Transverse colon (tissue), 4 donors: ENCODE results near the gene OR2H1. TPM values are rescaled to one million over a fixed set of nuclear protein-coding genes. Genes with fewer than 3 reads are reported as not detected.
"Not testable (repeated sequence)": the region's sequence is repeated elsewhere in the genome, so short reads cannot be mapped to it uniquely, and the experiment has no call there.

Experiments used
- DNase-seq: peaks from one replicate; pipeline ENCODE4 v3.0.0-alpha.2; 2019
- H3K27ac ChIP-seq, 4 donors: fragments of 200-600 bp; sonication (generic); 2 replicates each; pipeline ENCODE4 v1.5.1; 2016 to 2018; ENCODE audit warnings: inconsistent platforms in 4 of 4
- H3K27me3 ChIP-seq: fragments of 200-600 bp; sonication (generic); 2 replicates; pipeline ENCODE4 v1.5.1; 2017; ENCODE audit warnings: inconsistent platforms
- H3K36me3 ChIP-seq, 4 donors: fragments of 200-600 bp; sonication (generic); 2 replicates each; pipeline ENCODE4 v1.5.1; 2017 to 2019; ENCODE audit warnings: inconsistent platforms in 4 of 4
- H3K4me1 ChIP-seq, 4 donors: fragments of 200-600 bp; sonication (generic); 2 replicates each; pipeline ENCODE4 v1.5.1; 2017 to 2020; ENCODE audit warnings: inconsistent platforms in 4 of 4
- H3K4me3 ChIP-seq, 4 donors: fragments of 200-600 bp; sonication (generic); 1 replicate in 1 of 4; 2 replicates in 3 of 4; pipeline versions ENCODE4 v1.5.1 to v1.6.1; 2017 to 2019; ENCODE audit warnings: inconsistent platforms in 4 of 4
- H3K9me3 ChIP-seq, 2 donors: fragments of 200-600 bp; sonication (generic); 2 replicates each; pipeline ENCODE4 v1.5.1; 2017 to 2019; ENCODE audit warnings: inconsistent platforms in 2 of 2
- CTCF ChIP-seq, 5 experiments: fragments of 200-600 bp in 3 of 5; fragments of 450-650 bp in 2 of 5; sonication (generic) in 3 of 5; IDR thresholded peaks; 1 replicate in 2 of 5; 2 replicates in 3 of 5; pipeline ENCODE4 v1.5.1; 2016 to 2017; ENCODE audit warnings: antibody characterized with exemption in 5 of 5, inconsistent platforms in 3 of 5, mild to moderate bottlenecking in 2 of 5, moderate library complexity in 1 of 5
- EP300 ChIP-seq: sonication (generic); formaldehyde crosslinking; IDR thresholded peaks from one replicate; pipeline ENCODE4 v1.6.1; 2017; ENCODE audit warnings: antibody characterized with exemption, low read depth
- POLR2A ChIP-seq: fragments of 450-650 bp; IDR thresholded peaks from one replicate; pipeline ENCODE4 v1.6.1; 2016; ENCODE audit warnings: antibody characterized with exemption, mild to moderate bottlenecking, moderate library complexity
- POLR2AphosphoS5 ChIP-seq, 3 donors: sonication (generic); formaldehyde crosslinking; IDR thresholded peaks; one replicate each; pipeline ENCODE4 v1.6.1; 2016; ENCODE audit warnings: antibody characterized with exemption in 3 of 3
- WGBS, 2 donors: methylation state at CpG; one replicate each; pipeline ENCODE4 v1.1.5; 2018; ENCODE audit warnings: low coverage in 1 of 2; 5-methylcytosine and 5-hydroxymethylcytosine counted together
- in situ Hi-C, 4 donors: fragments of 200-750 bp; cut with MboI; loops; one replicate each; pipeline versions ENCODE4 v1.15.0 to v1.15.1; 2017; ENCODE audit warnings: low sequenced_read_pairs in 3 of 4, low pct_ligation_motif_present in 1 of 4, low pct_unique_long_range_greater_than_20kb in 1 of 4
- intact Hi-C: fragments of 100-400 bp; cut with DNase I; formaldehyde crosslinking; loops from one replicate; pipeline ENCODE4 v1.15.1; 2023; ENCODE audit warnings: low total_unique reads
- total RNA-seq, 4 donors: library from RNA; depleted of rRNA; stranded (reverse); fragments of >200 nt; gene quantifications; one replicate each; pipeline ENCODE4 v1.1.0, GENCODE V29; 2016

OR2H1 gene
- total RNA-seq, 4 donors from 2014 or later = not detected

GRCh38 chr6:29424575-29424974 lies 32.4 kb upstream of the OR2H1 start:
- WGBS, 2 donors = 26 to 36% methylated on average over 2 of the region's 2 CpGs

GRCh38 chr6:29425075-29425474 lies 31.9 kb upstream of the OR2H1 start:
- in situ Hi-C loops (no loop called here), intact Hi-C loops (no loop called here)
- Histone ChIP-seq H3K27ac (no peak overlapping the region), H3K9me3 (peaks cover 0 to 6% of the 10 kb centered on the region in 2 donors), H3K4me3 (no peak overlapping the region), H3K4me1 (no peaks in the 10 kb centered on the region), H3K36me3 (no peaks in the 10 kb centered on the region), H3K27me3 (no peaks in the 10 kb centered on the region)
- TF ChIP-seq POLR2AphosphoS5 (IDR thresholded peaks at IDR 0.05) (no peak), CTCF (IDR thresholded peaks at IDR 0.05) (no peak), EP300 (no peak), POLR2A (no peak)
- 38 to 55% methylated on average over 1 of the region's 1 CpG for WGBS, 2 donors
- no peak for DNase-seq

More at GRCh38 chr6:29424575-29424974, 32.4 kb upstream of the OR2H1 start:
- TF ChIP-seq POLR2AphosphoS5 (IDR thresholded peaks at IDR 0.05) = no peak
- TF ChIP-seq EP300 = no peak
- TF ChIP-seq POLR2A = no peak
- TF ChIP-seq CTCF (IDR thresholded peaks at IDR 0.05) = no peak
- H3K4me3 ChIP-seq = no peak overlapping the region
- in situ Hi-C loops = no loop called here
- peaks cover 0 to 6% of the 10 kb centered on the region in 2 donors for H3K9me3 ChIP-seq
- no peaks in the 10 kb centered on the region for H3K27me3 ChIP-seq
- H3K27ac ChIP-seq = no peak overlapping the region
- intact Hi-C loops = no loop called here
- no peaks in the 10 kb centered on the region for H3K36me3 ChIP-seq
- H3K4me1 ChIP-seq = no peaks in the 10 kb centered on the region
- DNase-seq = no peak

GRCh38 chr6:29426654-29427053 lies 30.3 kb upstream of the OR2H1 start:
- 61 to 75% methylated on average over 3 of the region's 3 CpGs for WGBS, 2 donors
- Histone ChIP-seq H3K4me1 (no peaks in the 10 kb centered on the region), H3K9me3 (no peaks in the 10 kb centered on the region), H3K27me3 (no peaks in the 10 kb centered on the region), H3K4me3 (no peak overlapping the region), H3K27ac (no peak overlapping the region), H3K36me3 (no peaks in the 10 kb centered on the region)
- in situ Hi-C loops (no loop called here), intact Hi-C loops (no loop called here)
- TF ChIP-seq CTCF (IDR thresholded peaks at IDR 0.05) = no peak
- TF ChIP-seq POLR2A = no peak
- TF ChIP-seq EP300 = no peak
- no peak for TF ChIP-seq POLR2AphosphoS5 (IDR thresholded peaks at IDR 0.05)
- no peak for DNase-seq

GRCh38 chr6:29436730-29437129 lies 20.2 kb upstream of the OR2H1 start:
- H3K4me3 ChIP-seq, intact Hi-C loops, H3K27ac ChIP-seq, H3K36me3 ChIP-seq, H3K9me3 ChIP-seq, in situ Hi-C loops, DNase-seq, H3K27me3 ChIP-seq, H3K4me1 ChIP-seq: not testable (repeated sequence)
- 81 to 84% methylated on average over 8 to 18 of the region's 18 CpGs for WGBS, 2 donors

- no peaks in the 10 kb centered on the region for H3K4me1 ChIP-seq
- H3K36me3 ChIP-seq = no peaks in the 10 kb centered on the region
- H3K27me3 ChIP-seq = no peaks in the 10 kb centered on the region
- intact Hi-C loops (no loop called here), in situ Hi-C loops (no loop called here)
- TF ChIP-seq CTCF (IDR thresholded peaks at IDR 0.05) = no peak
- no peak for TF ChIP-seq POLR2A
- no peak for TF ChIP-seq EP300
- no peak for TF ChIP-seq POLR2AphosphoS5 (IDR thresholded peaks at IDR 0.05)
- H3K27ac ChIP-seq = no peak within 1 kb of the TSS
- no peaks in the 10 kb centered on the region for H3K9me3 ChIP-seq
- no peak for DNase-seq
- H3K4me3 ChIP-seq = no peak within 1 kb of the TSS
Measured at GRCh38 chr6:29439006-29439405, 17.9 kb upstream of the OR2H1 start, which contains the start of gene OR10C1. TSS of gene OR10C1 (plus strand) at chr6:29439306. CDS start at chr6:29440016, 710 bp downstream.
